CD8-positive, alpha-beta memory T cell (primary cell): ENCODE measurements around the gene FOXL3. TPM values are rescaled to one million over a fixed set of nuclear protein-coding genes. Genes with fewer than 3 reads are reported as not detected.
A peak's percentile ranks its signal among the peaks of the same experiment; 100 is the strongest.

Experiments
- CTCF ChIA-PET: fragments of 350-600 bp; sonication (Branson Sonifier 250); formaldehyde crosslinking; loops from one replicate; lab custom pipeline; 2021; ENCODE audit warnings: antibody characterized with exemption; lab: Charles Lee
- POLR2A ChIA-PET: fragments of 350-600 bp; sonication (Branson Sonifier 250); formaldehyde crosslinking; loops from one replicate; lab custom pipeline; 2021; ENCODE audit warnings: antibody characterized with exemption; lab: Charles Lee
- DNase-seq, 5 donors: peaks; one replicate each; pipeline versions ENCODE4 v3.0.0 to v3.0.0-alpha.2; 2020 to 2022; ENCODE audit warnings: mixed read lengths in 1 of 5
- H3K27ac ChIP-seq: one replicate; pipeline ENCODE4 v1.7.0; 2013; ENCODE audit warnings: low read depth, mild to moderate bottlenecking, low read length, moderate library complexity
- H3K27me3 ChIP-seq: 2 replicates; pipeline ENCODE4 v1.7.0; 2013; ENCODE audit warnings: low read length, mild to moderate bottlenecking; ENCODE audit not compliant: insufficient read depth, poor library complexity, severe bottlenecking
- H3K36me3 ChIP-seq: 2 replicates; pipeline ENCODE4 v1.7.0; 2013; ENCODE audit warnings: mild to moderate bottlenecking, low read length, moderate library complexity; ENCODE audit not compliant: insufficient read depth
- H3K4me1 ChIP-seq: 2 replicates; pipeline ENCODE4 v1.7.0; 2013; ENCODE audit warnings: mild to moderate bottlenecking, low read length, moderate library complexity; ENCODE audit not compliant: insufficient read depth
- H3K4me3 ChIP-seq: 2 replicates; pipeline ENCODE4 v1.7.0; 2013; ENCODE audit warnings: mild to moderate bottlenecking, low read length
- H3K9me3 ChIP-seq: 2 replicates; pipeline ENCODE4 v1.7.0; 2013; ENCODE audit warnings: mild to moderate bottlenecking, low read length
- H3K27ac Mint-ChIP-seq, 8 donors: one replicate each; pipeline ENCODE4 v1.8.0; 2020 to 2021; ENCODE audit warnings: mixed read lengths in 8 of 8, mild to moderate bottlenecking in 6 of 8, inconsistent platforms in 3 of 8, moderate library complexity in 3 of 8
- H3K27me3 Mint-ChIP-seq, 2 donors: one replicate each; pipeline ENCODE4 v1.8.0; 2020 to 2021; ENCODE audit warnings: mixed read lengths in 2 of 2, mild to moderate bottlenecking in 1 of 2, moderate library complexity in 1 of 2
- H3K36me3 Mint-ChIP-seq, 3 donors: one replicate each; pipeline ENCODE4 v1.8.0; 2020 to 2021; ENCODE audit warnings: mixed read lengths in 3 of 3, inconsistent platforms in 1 of 3, mild to moderate bottlenecking in 1 of 3
- H3K4me1 Mint-ChIP-seq, 3 donors: one replicate each; pipeline ENCODE4 v1.8.0; 2020 to 2021; ENCODE audit warnings: mixed read lengths in 3 of 3, inconsistent platforms in 1 of 3, mild to moderate bottlenecking in 1 of 3
- H3K4me3 Mint-ChIP-seq, 7 donors: one replicate each; pipeline ENCODE4 v1.8.0; 2020 to 2021; ENCODE audit warnings: mixed read lengths in 7 of 7, mild to moderate bottlenecking in 6 of 7, moderate library complexity in 4 of 7, inconsistent platforms in 2 of 7
- H3K9me3 Mint-ChIP-seq, 5 donors: one replicate each; pipeline ENCODE4 v1.8.0; 2020 to 2022; ENCODE audit warnings: mixed read lengths in 5 of 5, mild to moderate bottlenecking in 3 of 5, moderate library complexity in 2 of 5, inconsistent platforms in 1 of 5
- polyA plus RNA-seq: library from polyadenylated mRNA; unstranded; fragments of 300-500 nt; fragmentation: Illumina TruSeq; gene quantifications from one replicate; pipeline ENCODE4 v1.2.3, GENCODE V29; 2021
- total RNA-seq, 2 experiments: library from RNA; stranded (reverse); gene quantifications; one replicate each; pipeline ENCODE4 v1.2.3, GENCODE V29; 2021

Gene FOXL3
- total and polyA plus RNA-seq, 3 experiments from 2014 or later: not detected

GRCh38 chr7:276230-276835 lies 13.6 kb upstream of the FOXL3 start:
- Histone ChIP-seq H3K27me3 (peaks cover 6% of the 10 kb centered on the region), H3K4me1 (no peaks in the 10 kb centered on the region), H3K36me3 (no peaks in the 10 kb centered on the region), H3K9me3 (no peaks in the 10 kb centered on the region), H3K27ac (no peak overlapping the region), H3K4me3 (no peak overlapping the region)
- ChIA-PET POLR2A (no interaction called here), CTCF (interaction anchor here (0.7 to 1.1 kb wide), 2 partner anchors 10 to 15 kb away, joined by 3 read pairs; no protein-coding TSS in a partner anchor)
- H3K4me3 Mint-ChIP-seq: no peak overlapping the region
- H3K27ac Mint-ChIP-seq: no peak overlapping the region
- peaks cover 7 to 26% of the 10 kb centered on the region in 2 donors for H3K27me3 Mint-ChIP-seq
- no peaks in the 10 kb centered on the region for H3K4me1 Mint-ChIP-seq
- H3K9me3 Mint-ChIP-seq: peaks cover 7 to 27% (median 17%) of the 10 kb centered on the region in 5 donors
- no peak for DNase-seq
- H3K36me3 Mint-ChIP-seq: no peaks in the 10 kb centered on the region

- H3K4me1 Mint-ChIP-seq: no peaks in the 10 kb centered on the region
- H3K9me3 Mint-ChIP-seq: peaks cover 4 to 27% (median 17%) of the 10 kb centered on the region in 5 donors
- ChIA-PET CTCF (interaction anchor here (1.1 kb wide), 1 partner anchor 10 kb away, joined by 3 read pairs; no protein-coding TSS in a partner anchor), POLR2A (no interaction called here)
- H3K27ac Mint-ChIP-seq: peak overlapping the region in 1 of 8 donors; percentile 79
- H3K36me3 ChIP-seq: no peaks in the 10 kb centered on the region
- H3K27me3 Mint-ChIP-seq: peaks cover 7 to 30% of the 10 kb centered on the region in 2 donors
- no peak overlapping the region for H3K27ac ChIP-seq
- peaks cover 6% of the 10 kb centered on the region for H3K27me3 ChIP-seq
- DNase-seq: no peak
- H3K4me3 ChIP-seq: no peak overlapping the region
- no peak overlapping the region for H3K4me3 Mint-ChIP-seq
- no peaks in the 10 kb centered on the region for H3K36me3 Mint-ChIP-seq
- H3K9me3 ChIP-seq: no peaks in the 10 kb centered on the region
- no peaks in the 10 kb centered on the region for H3K4me1 ChIP-seq
Measured at GRCh38 chr7:277228-277627, 12.7 kb upstream of the FOXL3 start.

DNA sequence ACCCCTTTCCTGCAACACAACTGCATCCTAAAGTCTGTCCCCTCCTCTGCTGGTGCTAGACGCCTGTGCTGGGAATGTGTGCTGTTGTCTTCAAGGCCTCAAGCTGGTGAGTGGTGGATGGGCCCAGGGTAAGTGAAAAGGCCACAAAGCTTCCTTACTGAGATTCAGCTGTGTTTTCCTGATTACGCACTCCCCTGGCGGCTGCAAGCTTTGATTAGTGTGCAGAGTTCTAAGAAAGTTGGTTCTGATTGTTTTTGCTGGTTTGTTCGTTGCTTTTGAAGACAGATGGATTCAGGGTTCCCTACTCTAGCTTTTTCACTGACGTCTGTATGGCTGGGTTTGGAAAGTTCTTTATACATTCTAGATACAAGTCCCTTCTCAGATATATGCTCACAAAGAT lies 11.9 kb upstream of the FOXL3 start:
- no peak overlapping the region for H3K4me3 ChIP-seq
- peaks cover 6% of the 10 kb centered on the region for H3K27me3 ChIP-seq
- no peak overlapping the region for H3K27ac Mint-ChIP-seq
- no peak overlapping the region for H3K27ac ChIP-seq
- H3K4me3 Mint-ChIP-seq: no peak overlapping the region
- no peaks in the 10 kb centered on the region for H3K9me3 ChIP-seq
- H3K9me3 Mint-ChIP-seq: peaks cover 4 to 24% (median 13%) of the 10 kb centered on the region in 5 donors
- ChIA-PET POLR2A (no interaction called here), CTCF (no interaction called here)
- no peaks in the 10 kb centered on the region for H3K36me3 ChIP-seq
- no peak for DNase-seq
- H3K4me1 Mint-ChIP-seq: no peaks in the 10 kb centered on the region
- peaks cover 7 to 30% of the 10 kb centered on the region in 2 donors for H3K27me3 Mint-ChIP-seq
- H3K36me3 Mint-ChIP-seq: no peaks in the 10 kb centered on the region
- no peaks in the 10 kb centered on the region for H3K4me1 ChIP-seq

- POLR2A ChIA-PET: no interaction called here
- CTCF ChIA-PET: no interaction called here
Measured at GRCh38 chr7:279821-280220, 10.1 kb upstream of the FOXL3 start.

DNA sequence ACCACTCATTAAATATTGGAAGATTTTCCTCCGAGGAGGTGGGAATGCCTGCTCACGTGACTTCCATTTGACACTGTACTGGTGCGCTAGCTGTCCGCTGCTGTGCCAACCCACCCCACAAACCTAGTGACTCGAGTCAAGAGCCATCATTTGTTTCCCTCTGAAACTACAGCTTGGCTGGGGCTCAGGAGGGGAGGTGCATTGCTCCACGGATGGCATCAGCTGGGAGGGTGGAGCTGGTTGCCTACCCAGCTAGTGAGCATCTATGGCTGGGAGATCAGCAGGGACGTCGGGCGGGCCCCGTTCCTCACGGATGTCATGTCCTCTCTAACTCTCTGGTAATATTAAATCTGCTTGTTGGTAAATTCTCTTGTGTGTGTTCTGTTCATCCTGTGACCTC lies 9.5 kb upstream of the FOXL3 start:
- Mint-ChIP-seq H3K4me1 (no peaks in the 10 kb centered on the region), H3K36me3 (no peaks in the 10 kb centered on the region), H3K27ac (no peak overlapping the region), H3K27me3 (peaks cover 9 to 33% of the 10 kb centered on the region in 2 donors), H3K9me3 (peaks cover 0 to 5% (median 0%) of the 10 kb centered on the region in 5 donors), H3K4me3 (no peak overlapping the region)
- no peak for DNase-seq
- H3K4me1 ChIP-seq: no peaks in the 10 kb centered on the region
- no peaks in the 10 kb centered on the region for H3K9me3 ChIP-seq
- H3K27me3 ChIP-seq: peaks cover 6% of the 10 kb centered on the region
- ChIA-PET CTCF (no interaction called here), POLR2A (no interaction called here)
- no peaks in the 10 kb centered on the region for H3K36me3 ChIP-seq
- H3K27ac ChIP-seq: no peak overlapping the region
- no peak overlapping the region for H3K4me3 ChIP-seq

More at GRCh38 chr7:279821-280220, 10.1 kb upstream of the FOXL3 start:
- no peak overlapping the region for H3K27ac Mint-ChIP-seq
- H3K9me3 ChIP-seq: no peaks in the 10 kb centered on the region
- no peaks in the 10 kb centered on the region for H3K4me1 ChIP-seq
- H3K9me3 Mint-ChIP-seq: peaks cover 0 to 9% (median 3%) of the 10 kb centered on the region in 5 donors
- H3K27me3 ChIP-seq: peaks cover 6% of the 10 kb centered on the region
- H3K27ac ChIP-seq: no peak overlapping the region
- no peak overlapping the region for H3K4me3 Mint-ChIP-seq
- H3K4me1 Mint-ChIP-seq: no peaks in the 10 kb centered on the region
- H3K27me3 Mint-ChIP-seq: peaks cover 6 to 30% of the 10 kb centered on the region in 2 donors
- no peaks in the 10 kb centered on the region for H3K36me3 ChIP-seq
- DNase-seq: no peak
- no peak overlapping the region for H3K4me3 ChIP-seq
- H3K36me3 Mint-ChIP-seq: no peaks in the 10 kb centered on the region

- H3K4me3 Mint-ChIP-seq: no peak overlapping the region
- no peak for DNase-seq
- ChIA-PET CTCF (no interaction called here), POLR2A (no interaction called here)
- H3K36me3 ChIP-seq: no peaks in the 10 kb centered on the region
- peaks cover 6% of the 10 kb centered on the region for H3K27me3 ChIP-seq
- H3K27me3 Mint-ChIP-seq: peaks cover 15 to 39% of the 10 kb centered on the region in 2 donors
- no peaks in the 10 kb centered on the region for H3K36me3 Mint-ChIP-seq
- peaks cover 0 to 3% (median 0%) of the 10 kb centered on the region in 5 donors for H3K9me3 Mint-ChIP-seq
- H3K27ac Mint-ChIP-seq: no peak overlapping the region
- no peak overlapping the region for H3K4me3 ChIP-seq
- no peaks in the 10 kb centered on the region for H3K4me1 Mint-ChIP-seq
- H3K9me3 ChIP-seq: no peaks in the 10 kb centered on the region
- H3K4me1 ChIP-seq: no peaks in the 10 kb centered on the region
- no peak overlapping the region for H3K27ac ChIP-seq
Measured at GRCh38 chr7:281637-282036, 8.3 kb upstream of the FOXL3 start.

DNA sequence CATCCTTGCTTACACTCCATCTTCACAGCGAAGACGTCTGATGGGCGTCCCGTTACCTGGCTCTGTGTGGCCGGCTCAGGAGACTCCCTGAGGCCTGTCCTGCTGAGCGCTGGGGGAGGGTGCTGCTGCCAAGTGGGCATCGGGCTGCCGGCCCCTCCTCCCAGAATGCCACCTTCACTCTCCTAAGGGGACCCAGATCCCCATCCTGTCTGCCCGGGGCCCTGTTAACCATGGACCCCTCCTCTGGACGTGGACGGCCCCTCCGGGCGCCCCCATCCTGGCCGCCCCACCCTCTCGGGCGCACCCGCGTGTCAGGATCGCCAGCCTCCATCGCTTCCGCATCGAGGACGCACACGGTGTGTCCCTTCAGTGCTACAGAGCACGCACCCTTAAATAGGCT lies 7.3 kb upstream of the FOXL3 start:
- Histone ChIP-seq H3K36me3 (no peaks in the 10 kb centered on the region), H3K4me1 (no peaks in the 10 kb centered on the region), H3K27ac (no peak overlapping the region), H3K4me3 (no peak overlapping the region), H3K27me3 (peaks cover 6% of the 10 kb centered on the region), H3K9me3 (no peaks in the 10 kb centered on the region)
- no peak for DNase-seq
- ChIA-PET CTCF (no interaction called here), POLR2A (no interaction called here)
- Mint-ChIP-seq H3K9me3 (no peaks in the 10 kb centered on the region), H3K36me3 (no peaks in the 10 kb centered on the region), H3K27me3 (peaks cover 18 to 38% of the 10 kb centered on the region in 2 donors), H3K4me1 (no peaks in the 10 kb centered on the region), H3K4me3 (no peak overlapping the region), H3K27ac (no peak overlapping the region)

- POLR2A ChIA-PET: no interaction called here
- H3K4me1 ChIP-seq: no peaks in the 10 kb centered on the region
- H3K4me3 ChIP-seq: no peak overlapping the region
- DNase-seq: no peak
- H3K27me3 ChIP-seq: peaks cover 1% of the 10 kb centered on the region
- Mint-ChIP-seq H3K27me3 (peaks cover 29 to 37% of the 10 kb centered on the region in 2 donors), H3K27ac (no peak overlapping the region), H3K9me3 (no peaks in the 10 kb centered on the region), H3K4me1 (no peaks in the 10 kb centered on the region), H3K36me3 (no peaks in the 10 kb centered on the region), H3K4me3 (no peak overlapping the region)
- no peaks in the 10 kb centered on the region for H3K36me3 ChIP-seq
- CTCF ChIA-PET: no interaction called here
- H3K27ac ChIP-seq: no peak overlapping the region
- no peaks in the 10 kb centered on the region for H3K9me3 ChIP-seq
Measured at GRCh38 chr7:284762-285722, 4.9 kb upstream of the FOXL3 start.
